ENCODE results near the gene DZIP3.

Gene DZIP3

GRCh38 chr3:108662142-108662738 is 72.7 kb downstream of the DZIP3 start:
- no peak overlapping the region for H3K27ac ChIP-seq (ENCODE audit: low read length)
- H3K4me3 ChIP-seq (ENCODE audit: low read length) = no peak overlapping the region

GRCh38 chr3:108664266-108664665 is 74.7 kb downstream of the DZIP3 start:
- Histone ChIP-seq H3K9me3 (ENCODE audit: insufficient read depth, low read length) (no peaks in the 10 kb centered on the region), H4K20me1 (ENCODE audit: insufficient read depth, low read length) (no peaks in the 10 kb centered on the region), H3K36me3 (replicated peaks; ENCODE audit: low read depth, low read length) (peaks cover 4% of the 10 kb centered on the region), H3K4me3 (ENCODE audit: low read length) (no peak overlapping the region), H2AFZ (ENCODE audit: low read depth, low read length) (no peak overlapping the region), H3K9ac (ENCODE audit: low read length) (no peak overlapping the region), H3K4me2 (ENCODE audit: low read length) (no peak overlapping the region), H3K4me1 (ENCODE audit: low read length) (peaks cover 10% of the 10 kb centered on the region), H3K79me2 (ENCODE audit: low read length) (no peaks in the 10 kb centered on the region), H3K27me3 (ENCODE audit: low read depth, low read length) (no peaks in the 10 kb centered on the region), H3K27ac (ENCODE audit: low read length) (no peak overlapping the region)
- TF ChIP-seq CTCF (IDR thresholded peaks at IDR 0.05; ENCODE audit: low read depth, low read length) (no peak), EZH2phosphoT487 (IDR thresholded peaks at IDR 0.05; ENCODE audit: low read depth) (no peak)

More at GRCh38 chr3:108662142-108662738, 72.7 kb downstream of the DZIP3 start:
- no peaks in the 10 kb centered on the region for H3K9me3 ChIP-seq (ENCODE audit: insufficient read depth, low read length)
- no peak overlapping the region for H2AFZ ChIP-seq (ENCODE audit: low read depth, low read length)
- H3K27me3 ChIP-seq (ENCODE audit: low read depth, low read length) = no peaks in the 10 kb centered on the region
- peaks cover 4% of the 10 kb centered on the region for H3K36me3 ChIP-seq (replicated peaks; ENCODE audit: low read depth, low read length)
- H3K79me2 ChIP-seq (ENCODE audit: low read length) = no peaks in the 10 kb centered on the region
- no peaks in the 10 kb centered on the region for H3K4me1 ChIP-seq (ENCODE audit: low read length)
- no peak overlapping the region for H3K9ac ChIP-seq (ENCODE audit: low read length)
- H3K4me2 ChIP-seq (ENCODE audit: low read length) = peak overlapping the region; percentile 6; the same call in 1 of the 2 replicates
- no peaks in the 10 kb centered on the region for H4K20me1 ChIP-seq (ENCODE audit: insufficient read depth, low read length)
- TF ChIP-seq CTCF (IDR thresholded peaks at IDR 0.05; ENCODE audit: low read depth, low read length) = peak; percentile 80
- no peak for TF ChIP-seq EZH2phosphoT487 (IDR thresholded peaks at IDR 0.05; ENCODE audit: low read depth)

- H3K4me1 ChIP-seq (ENCODE audit: low read length) = peaks cover 23% of the 10 kb centered on the region
- no peaks in the 10 kb centered on the region for H3K27me3 ChIP-seq (ENCODE audit: low read depth, low read length)
- peaks cover 7% of the 10 kb centered on the region for H3K36me3 ChIP-seq (replicated peaks; ENCODE audit: low read depth, low read length)
- no peaks in the 10 kb centered on the region for H4K20me1 ChIP-seq (ENCODE audit: insufficient read depth, low read length)
- no peak for TF ChIP-seq EZH2phosphoT487 (IDR thresholded peaks at IDR 0.05; ENCODE audit: low read depth)
- TF ChIP-seq CTCF (IDR thresholded peaks at IDR 0.05; ENCODE audit: low read depth, low read length) = no peak
- no peak overlapping the region for H2AFZ ChIP-seq (ENCODE audit: low read depth, low read length)
- H3K79me2 ChIP-seq (ENCODE audit: low read length) = no peaks in the 10 kb centered on the region
- H3K4me2 ChIP-seq (ENCODE audit: low read length) = no peak overlapping the region
- no peak overlapping the region for H3K27ac ChIP-seq (ENCODE audit: low read length)
- H3K9ac ChIP-seq (ENCODE audit: low read length) = no peak overlapping the region
- H3K4me3 ChIP-seq (ENCODE audit: low read length) = no peak overlapping the region
- no peaks in the 10 kb centered on the region for H3K9me3 ChIP-seq (ENCODE audit: insufficient read depth, low read length)
Observed at GRCh38 chr3:108667312-108667711, 77.8 kb downstream of the DZIP3 start.

GRCh38 chr3:108669208-108669607 is 79.7 kb downstream of the DZIP3 start:
- Histone ChIP-seq H3K27me3 (ENCODE audit: low read depth, low read length) (no peaks in the 10 kb centered on the region), H3K4me2 (ENCODE audit: low read length) (peak overlapping the region; percentile 66), H3K79me2 (ENCODE audit: low read length) (no peaks in the 10 kb centered on the region), H4K20me1 (ENCODE audit: insufficient read depth, low read length) (no peaks in the 10 kb centered on the region), H3K9ac (ENCODE audit: low read length) (peak overlapping the region; percentile 32; the same call in 1 of the 2 replicates), H3K9me3 (ENCODE audit: insufficient read depth, low read length) (no peaks in the 10 kb centered on the region), H3K4me3 (ENCODE audit: low read length) (peak overlapping the region; percentile 34), H3K4me1 (ENCODE audit: low read length) (peaks cover 32% of the 10 kb centered on the region), H3K27ac (ENCODE audit: low read length) (peak overlapping the region; percentile 75), H2AFZ (ENCODE audit: low read depth, low read length) (no peak overlapping the region), H3K36me3 (replicated peaks; ENCODE audit: low read depth, low read length) (peaks cover 7% of the 10 kb centered on the region)
- TF ChIP-seq EZH2phosphoT487 (IDR thresholded peaks at IDR 0.05; ENCODE audit: low read depth) (no peak), CTCF (IDR thresholded peaks at IDR 0.05; ENCODE audit: low read depth, low read length) (no peak)

Measured in OCI-LY3 (cell line).